HT-29 (cell line): Measurements from ENCODE around the gene CDK11A. TPM values are rescaled to one million over a fixed set of nuclear protein-coding genes. Genes with fewer than 3 reads are reported as not detected.

Experiments used
- DNase-seq: peaks from one replicate; pipeline ENCODE4 v3.0.0-alpha.2; 2015; ENCODE audit warnings: low spot score
- total RNA-seq: library from RNA; depleted of rRNA; stranded (reverse); fragments of >200 nt; shearing (Covaris generic); gene quantifications from 2 replicates; pipeline ENCODE4 v1.2.3, GENCODE V29; 2014; rRNA removed

Gene CDK11A
- 55.8 and 62.9 TPM in 2 replicates for total RNA-seq

- peak; percentile 99 for DNase-seq
These were observed at the start of gene CDK11A for GRCh38 chr1:1724035-1724864. Gene CDK11A (minus strand): TSS chr1:1724357. CDS start chr1:1722818, 1,539 bp downstream.

- no peak for DNase-seq
These were observed 49.7 kb upstream of the CDK11A start for GRCh38 chr1:1773874-1774273.

GRCh38 chr1:1771096-1771495 lies 46.9 kb upstream of the CDK11A start:
- DNase-seq: no peak

- no peak for DNase-seq
These were observed 45.9 kb upstream of the CDK11A start for GRCh38 chr1:1770102-1770501.

- DNase-seq: no peak
These were observed 44.3 kb upstream of the CDK11A start for GRCh38 chr1:1768249-1768992.

- no peak for DNase-seq
These were observed 40.8 kb upstream of the CDK11A start for GRCh38 chr1:1764876-1765470.

GRCh38 chr1:1763657-1764621 lies 39.8 kb upstream of the CDK11A start:
- no peak for DNase-seq

GRCh38 chr1:1761504-1762376 lies 37.6 kb upstream of the CDK11A start:
- DNase-seq: no peak

- DNase-seq: no peak
These were observed 36.6 kb upstream of the CDK11A start for GRCh38 chr1:1760715-1761114.

GRCh38 chr1:1760345-1760650 lies 36.1 kb upstream of the CDK11A start:
- no peak for DNase-seq

GRCh38 chr1:1759456-1760344 lies 35.5 kb upstream of the CDK11A start:
- peak; percentile 37 for DNase-seq

- DNase-seq: peak; percentile 94
These were observed 34.7 kb upstream of the CDK11A start for GRCh38 chr1:1758692-1759455.

GRCh38 chr1:1758059-1758621 lies 34.0 kb upstream of the CDK11A start:
- no peak for DNase-seq

- DNase-seq: no peak
These were observed 33.4 kb upstream of the CDK11A start for GRCh38 chr1:1757422-1758058.

GRCh38 chr1:1756661-1757421 lies 32.7 kb upstream of the CDK11A start:
- no peak for DNase-seq

GRCh38 chr1:1755852-1756251 lies 31.7 kb upstream of the CDK11A start:
- no peak for DNase-seq

- no peak for DNase-seq
These were observed 31.3 kb upstream of the CDK11A start for GRCh38 chr1:1755426-1755825.
